GM21786 (cell line): ENCODE measurements around the gene RAB11FIP4.

Experiments
- ATAC-seq: cut with Tn5 transposase; IDR thresholded peaks from one replicate; pipeline ENCODE4 v1.9.1; 2021; ENCODE audit not compliant: unreplicated experiment

Gene RAB11FIP4

DNA sequence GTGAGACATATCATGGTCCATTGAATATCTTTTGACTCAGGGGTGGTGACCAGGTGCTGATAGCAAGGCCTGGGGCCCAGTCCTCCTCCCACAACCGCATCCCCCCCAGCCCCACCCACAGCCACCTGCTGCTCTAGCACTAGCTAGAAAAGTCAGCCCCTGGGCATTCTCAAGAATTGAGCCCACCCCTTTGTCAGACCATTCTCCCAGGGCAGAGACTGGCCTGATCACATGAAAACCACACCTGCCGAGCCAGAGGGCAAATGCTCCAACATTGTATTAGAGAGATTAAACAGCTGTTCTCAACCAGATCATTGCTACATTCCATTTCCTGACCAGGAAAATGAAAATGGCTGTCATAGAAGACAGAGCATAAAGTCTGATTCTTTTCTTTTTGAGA lies 62.4 kb downstream of the RAB11FIP4 start:
- ATAC-seq, result no peak

DNA sequence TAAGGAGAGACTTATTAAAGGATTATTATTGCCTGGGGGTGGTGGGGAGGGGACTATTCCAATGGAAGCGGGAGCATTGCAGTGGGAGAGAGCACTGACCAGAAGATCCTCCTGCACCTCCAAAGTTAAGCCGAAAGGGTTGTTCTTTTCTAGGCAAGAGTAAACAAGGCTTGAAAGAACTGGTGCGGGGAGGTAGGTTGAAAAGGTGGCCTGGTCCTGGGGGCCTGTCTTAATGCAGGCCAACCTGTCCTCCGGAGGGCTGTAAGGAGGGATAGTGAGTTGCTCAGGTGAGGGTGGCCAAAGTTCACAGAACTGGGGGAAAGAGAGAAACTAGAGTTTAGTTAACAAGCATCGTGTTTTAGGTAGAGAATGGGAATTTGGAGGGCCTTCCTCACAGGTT lies 65.3 kb downstream of the RAB11FIP4 start:
- ATAC-seq, result no peak

DNA sequence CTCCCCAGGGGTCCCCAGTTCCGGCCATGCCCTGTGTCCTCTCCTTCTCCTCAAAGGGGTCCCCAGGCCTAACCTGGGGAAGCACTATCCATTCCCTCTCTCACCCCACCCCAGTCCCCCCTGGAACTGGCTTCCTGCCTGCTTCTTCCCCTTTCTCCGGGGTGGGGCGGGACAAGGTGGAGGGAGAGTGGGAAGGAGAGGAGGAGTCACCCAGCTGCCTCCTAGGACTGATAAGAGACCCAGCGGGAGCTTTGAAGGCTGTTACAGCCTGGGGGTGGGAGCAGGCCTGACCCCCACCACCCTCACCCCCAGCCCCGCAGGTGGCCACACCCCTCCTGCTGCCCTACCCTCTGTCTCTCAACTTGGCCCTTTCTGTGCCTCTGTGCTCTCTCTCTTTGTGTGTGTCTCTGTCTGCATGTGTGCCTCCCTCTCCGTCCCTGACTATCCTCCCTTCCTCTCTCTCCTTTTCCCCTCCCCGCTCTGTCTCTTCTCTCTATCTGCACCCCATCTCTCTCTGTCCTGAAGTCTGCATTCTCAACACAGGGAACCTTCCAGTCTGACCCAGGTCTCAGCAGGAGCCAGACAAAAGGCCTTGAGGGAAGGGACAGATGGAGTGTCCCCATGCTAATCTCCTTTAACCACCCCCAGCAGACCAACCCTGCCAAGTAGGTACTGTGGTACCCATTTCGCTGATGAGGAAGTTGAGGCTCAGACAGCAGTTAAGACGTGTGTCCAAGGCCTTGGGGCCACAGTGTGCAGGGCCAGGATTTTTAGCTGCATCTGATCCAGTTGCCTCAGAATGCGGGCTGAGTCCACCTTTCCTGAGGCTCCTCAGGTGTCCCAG lies 66.1 kb downstream of the RAB11FIP4 start:
- ATAC-seq, result no peak

DNA sequence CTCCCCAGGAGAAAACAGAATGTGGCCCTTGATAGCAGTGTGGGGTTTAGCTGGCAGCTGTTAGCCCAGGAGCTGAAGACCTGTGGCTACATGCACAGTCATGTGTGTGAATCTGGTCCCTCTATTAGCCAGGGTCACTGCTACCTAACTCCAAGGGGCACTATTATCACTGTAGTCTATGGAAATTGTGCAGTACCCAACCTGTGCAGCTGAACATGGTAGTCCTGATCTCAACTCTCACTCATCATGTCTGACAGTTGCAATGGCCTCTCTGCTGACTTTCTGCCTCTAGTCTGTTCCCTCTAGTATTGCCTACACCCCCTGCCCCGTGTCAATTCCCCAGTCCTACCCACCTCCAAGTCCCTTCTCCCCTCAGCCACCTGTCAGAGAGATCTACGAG lies 67.4 kb downstream of the RAB11FIP4 start:
- no peak for ATAC-seq

DNA sequence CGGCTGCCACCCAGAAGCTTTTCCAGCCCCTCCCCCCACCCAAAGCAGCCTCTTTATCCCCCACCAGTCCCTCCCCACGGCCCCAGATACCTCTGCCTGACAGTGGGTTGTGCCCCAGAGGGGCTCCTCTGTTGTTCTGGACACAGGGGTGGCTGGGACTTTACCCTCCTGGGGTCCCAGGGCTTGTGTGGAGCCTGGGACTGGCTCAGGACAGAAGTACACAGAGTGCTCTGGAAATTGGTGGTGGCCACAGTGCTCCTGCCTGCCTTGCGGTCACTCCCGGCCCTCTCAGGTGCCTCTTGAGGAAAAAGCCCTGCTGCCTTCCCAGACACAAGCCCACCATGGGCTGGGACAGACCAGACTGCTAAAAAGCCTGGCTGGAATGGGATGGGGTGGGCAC lies 68.2 kb downstream of the RAB11FIP4 start:
- no peak for ATAC-seq

DNA sequence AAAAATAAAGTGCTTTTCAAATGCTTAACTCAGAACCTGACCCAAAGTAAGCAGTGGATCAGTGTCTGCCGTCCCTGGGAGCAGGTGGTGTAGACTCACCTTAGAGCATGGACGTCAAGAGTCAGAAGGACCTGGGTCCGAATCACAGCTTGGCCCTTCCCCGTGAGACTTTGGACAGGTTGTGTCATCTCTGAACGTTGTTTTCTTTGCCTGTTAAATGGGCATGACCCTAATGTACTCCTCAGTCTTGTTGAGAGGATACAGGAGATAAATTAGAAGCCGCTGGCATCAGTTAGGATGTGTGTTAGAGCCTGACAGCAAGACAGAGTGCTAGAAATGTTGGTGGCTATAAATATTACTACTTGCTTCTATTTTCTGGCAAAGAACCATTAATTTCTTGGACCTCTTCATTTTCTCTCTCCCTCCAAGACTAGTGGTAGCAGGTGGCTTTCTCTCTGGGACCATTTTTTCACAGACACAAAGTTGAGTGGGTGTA lies 68.8 kb downstream of the RAB11FIP4 start:
- ATAC-seq, result no peak

DNA sequence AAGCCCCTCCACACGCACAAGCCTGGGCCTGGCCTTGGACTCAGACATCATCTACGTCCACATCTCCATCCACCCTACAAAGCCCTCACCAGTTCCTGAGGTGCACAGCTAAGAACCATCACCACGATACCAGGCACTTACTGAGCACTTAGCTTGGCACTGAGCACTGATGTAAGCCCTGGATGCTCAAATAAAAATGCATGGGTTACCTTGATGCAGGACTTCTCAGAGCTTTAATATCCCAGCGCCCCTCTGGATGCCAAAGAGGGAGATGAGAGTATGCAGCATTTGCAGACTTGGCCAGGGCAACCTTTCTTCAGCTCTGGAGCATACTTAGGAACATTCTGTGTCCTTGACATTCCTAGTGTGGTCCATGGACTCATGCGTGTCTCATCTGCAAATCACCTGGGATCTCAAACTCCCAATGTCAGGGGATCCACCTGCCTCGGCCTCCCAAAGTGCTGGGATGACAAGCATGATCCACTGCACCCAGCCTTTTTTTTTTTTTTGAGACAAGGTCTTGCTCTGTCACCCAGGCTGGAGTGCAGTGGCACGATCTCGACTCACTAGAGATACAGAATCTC lies 69.8 kb downstream of the RAB11FIP4 start:
- no peak for ATAC-seq

DNA sequence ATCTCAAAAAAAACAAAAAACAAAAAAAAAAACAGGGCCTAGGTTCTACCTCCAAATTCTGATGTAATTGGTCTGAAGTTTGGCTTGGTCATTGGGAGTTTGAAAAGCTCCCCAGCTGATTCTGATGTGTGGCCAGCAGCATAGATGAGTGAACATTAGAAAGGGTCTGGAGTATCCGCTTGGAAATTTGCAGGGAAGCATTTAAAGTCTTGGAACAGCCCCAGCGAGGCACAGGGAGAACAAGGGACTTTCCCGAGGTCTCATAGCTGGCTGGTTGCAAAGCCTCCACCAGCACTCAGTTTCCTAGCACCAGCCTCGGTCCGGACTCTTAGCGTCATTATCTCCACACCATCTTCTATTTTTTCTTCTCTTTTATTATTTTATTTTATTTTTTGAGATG lies 70.8 kb downstream of the RAB11FIP4 start:
- ATAC-seq, result no peak

DNA sequence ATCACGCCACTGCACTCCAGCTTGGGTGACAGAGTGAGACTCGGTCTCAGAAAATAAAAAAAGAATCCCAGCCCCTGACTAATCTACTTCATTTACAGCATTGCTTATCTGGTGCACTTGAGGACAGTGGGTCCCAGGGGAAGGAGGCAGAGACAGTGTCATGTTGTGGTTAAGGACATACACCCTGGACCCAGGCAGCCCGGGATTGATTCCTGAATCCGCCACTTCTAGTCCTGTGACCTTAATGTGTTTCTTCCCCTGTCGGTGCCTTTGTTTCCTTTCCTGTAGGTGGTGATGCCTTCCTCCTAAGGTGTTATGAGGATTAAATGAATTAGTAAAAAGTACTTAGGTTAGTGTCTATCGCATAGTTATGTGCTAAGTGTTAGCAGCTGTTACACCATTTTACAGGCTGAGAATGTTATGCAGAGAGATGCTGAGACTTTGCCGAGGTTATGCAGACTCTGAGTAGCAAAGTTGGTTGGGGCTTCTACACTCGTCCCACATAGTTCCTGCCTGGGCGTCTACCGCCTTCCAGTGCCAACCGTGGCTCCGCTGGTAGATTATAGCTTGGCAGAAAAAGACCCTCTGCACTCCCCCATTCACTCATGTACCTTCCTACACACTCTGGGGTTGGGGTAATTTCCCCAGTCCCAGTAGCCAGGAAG lies 74.8 kb downstream of the RAB11FIP4 start:
- ATAC-seq, result no peak

DNA sequence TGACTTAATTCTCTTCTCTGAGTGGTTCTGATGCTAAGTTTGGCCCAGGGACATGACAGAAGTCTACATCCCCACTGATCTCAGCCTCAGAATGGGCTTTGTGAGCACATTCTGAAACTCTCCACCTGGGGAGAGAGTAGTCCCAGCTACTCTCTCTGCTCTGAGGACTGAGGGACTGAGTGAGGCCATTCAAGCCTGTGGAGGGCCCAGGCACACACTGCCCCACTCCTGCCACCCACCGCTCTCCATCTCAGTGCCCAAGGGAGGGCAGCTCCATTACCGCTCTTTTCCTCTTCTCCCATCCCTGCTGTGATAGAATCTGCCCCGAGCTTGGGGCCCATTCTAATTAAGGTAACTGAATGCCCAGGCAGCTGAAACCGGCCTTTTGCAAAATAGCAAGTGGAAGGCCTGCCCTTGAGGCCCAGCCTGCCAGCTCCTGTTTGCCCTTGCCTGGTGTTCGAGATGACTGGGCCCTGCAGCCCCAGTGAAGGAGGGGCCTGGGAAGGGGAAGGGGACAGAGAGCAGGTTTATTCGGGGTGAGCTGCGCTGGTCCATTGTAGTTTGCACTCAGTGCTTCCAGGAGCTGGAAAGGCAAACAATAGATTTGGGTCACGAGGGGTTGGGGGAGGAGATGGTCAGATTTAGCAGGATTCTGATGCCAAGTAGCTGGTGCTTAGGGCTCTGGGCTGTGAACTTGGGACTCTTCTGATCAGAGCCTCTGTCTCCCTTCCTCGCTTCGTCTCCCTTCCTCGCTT lies 76.2 kb downstream of the RAB11FIP4 start:
- ATAC-seq, result no peak

DNA sequence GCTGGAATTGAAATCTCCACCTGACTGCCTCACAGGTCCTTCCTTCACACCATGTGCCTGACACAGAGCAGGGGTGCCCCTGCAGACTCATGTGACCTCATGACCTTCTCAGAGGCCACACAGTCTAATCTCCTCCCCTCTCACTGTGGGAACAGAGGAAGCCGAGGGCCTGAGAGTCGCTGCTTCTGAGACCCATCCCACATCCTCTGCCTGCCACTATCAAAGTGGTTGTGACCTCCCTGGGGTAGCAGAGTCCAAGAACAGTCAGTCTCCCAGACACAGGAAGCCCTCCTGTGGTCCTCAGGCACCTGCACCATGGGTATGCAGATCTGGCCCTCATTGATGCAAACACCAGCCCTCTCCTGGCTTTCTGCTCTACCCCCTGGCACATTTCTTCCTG lies 78.5 kb downstream of the RAB11FIP4 start:
- no peak for ATAC-seq

DNA sequence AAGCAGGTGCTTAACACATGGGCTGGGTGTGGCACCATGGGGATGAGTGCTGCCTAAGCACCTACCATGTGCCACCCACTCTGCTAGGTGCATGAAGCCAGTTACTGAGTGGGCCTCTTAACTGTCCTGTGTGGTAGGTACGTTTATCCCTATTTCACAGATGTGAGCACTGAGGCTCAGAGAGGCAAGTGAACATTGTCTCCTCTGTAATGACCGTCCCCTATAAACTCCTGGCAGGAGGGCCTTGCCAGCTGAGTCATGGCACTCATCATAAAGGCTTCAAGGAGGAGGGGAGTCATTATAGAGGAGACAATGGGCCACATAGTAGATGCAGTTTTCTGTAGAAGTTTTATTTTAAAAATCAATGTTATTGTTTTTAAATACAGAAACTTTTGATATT lies 79.1 kb downstream of the RAB11FIP4 start:
- ATAC-seq, result no peak

DNA sequence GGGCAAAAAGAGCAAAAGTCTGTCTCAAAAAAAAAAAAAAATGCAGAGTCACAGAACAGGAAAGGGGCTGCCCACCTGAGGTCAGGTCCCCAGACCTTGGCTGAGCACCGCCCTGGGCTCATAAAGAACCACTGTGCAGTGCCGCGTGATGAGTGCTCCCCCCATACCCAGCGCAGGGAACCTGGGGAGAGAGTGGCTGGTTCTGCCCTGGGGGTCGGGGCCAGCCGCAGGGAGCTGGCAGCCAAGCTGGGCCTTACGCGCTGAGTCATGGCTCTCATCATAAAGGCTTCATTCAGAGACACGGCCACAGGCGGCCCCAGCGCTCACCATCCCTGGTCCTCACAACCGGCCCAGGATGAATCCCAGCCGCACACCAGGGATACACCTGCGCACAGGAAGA lies 80.7 kb downstream of the RAB11FIP4 start:
- no peak for ATAC-seq

DNA sequence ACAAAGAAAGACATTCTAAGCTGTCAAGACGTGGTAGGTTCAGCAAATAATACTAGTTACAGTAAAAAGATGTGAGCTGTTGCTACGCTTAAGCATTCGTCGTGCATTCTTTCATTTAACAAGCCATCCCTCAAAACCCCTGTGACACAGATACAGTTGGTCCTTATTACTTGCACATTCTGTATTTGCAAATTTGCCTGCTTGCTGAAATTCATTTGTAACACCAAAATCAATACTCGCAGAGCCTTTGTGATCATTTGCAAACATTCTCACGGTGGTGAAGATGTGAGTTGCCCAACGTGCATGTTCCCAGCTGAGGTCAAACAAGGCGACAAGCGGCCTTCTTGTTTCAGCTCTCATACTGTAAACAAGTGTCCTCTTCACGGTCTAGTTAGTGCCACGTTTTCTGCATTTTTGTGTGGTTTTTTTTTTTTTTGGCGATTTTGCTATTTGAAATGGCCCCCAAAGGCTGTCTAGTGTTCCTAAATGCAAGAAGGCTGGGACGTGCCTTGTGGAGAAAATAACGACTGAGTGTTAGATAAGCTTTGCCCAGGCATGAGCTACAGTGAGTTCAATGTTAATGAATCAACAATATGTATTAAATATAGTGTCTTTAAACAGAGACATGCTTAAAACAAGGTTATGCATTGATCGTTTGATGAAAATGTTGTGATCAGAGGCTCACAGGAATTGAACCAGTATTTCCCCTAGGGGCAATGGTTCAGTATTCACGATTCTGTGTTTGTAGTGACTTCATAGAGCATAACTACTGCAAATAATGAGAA lies 84.1 kb downstream of the RAB11FIP4 start:
- ATAC-seq, result no peak

DNA sequence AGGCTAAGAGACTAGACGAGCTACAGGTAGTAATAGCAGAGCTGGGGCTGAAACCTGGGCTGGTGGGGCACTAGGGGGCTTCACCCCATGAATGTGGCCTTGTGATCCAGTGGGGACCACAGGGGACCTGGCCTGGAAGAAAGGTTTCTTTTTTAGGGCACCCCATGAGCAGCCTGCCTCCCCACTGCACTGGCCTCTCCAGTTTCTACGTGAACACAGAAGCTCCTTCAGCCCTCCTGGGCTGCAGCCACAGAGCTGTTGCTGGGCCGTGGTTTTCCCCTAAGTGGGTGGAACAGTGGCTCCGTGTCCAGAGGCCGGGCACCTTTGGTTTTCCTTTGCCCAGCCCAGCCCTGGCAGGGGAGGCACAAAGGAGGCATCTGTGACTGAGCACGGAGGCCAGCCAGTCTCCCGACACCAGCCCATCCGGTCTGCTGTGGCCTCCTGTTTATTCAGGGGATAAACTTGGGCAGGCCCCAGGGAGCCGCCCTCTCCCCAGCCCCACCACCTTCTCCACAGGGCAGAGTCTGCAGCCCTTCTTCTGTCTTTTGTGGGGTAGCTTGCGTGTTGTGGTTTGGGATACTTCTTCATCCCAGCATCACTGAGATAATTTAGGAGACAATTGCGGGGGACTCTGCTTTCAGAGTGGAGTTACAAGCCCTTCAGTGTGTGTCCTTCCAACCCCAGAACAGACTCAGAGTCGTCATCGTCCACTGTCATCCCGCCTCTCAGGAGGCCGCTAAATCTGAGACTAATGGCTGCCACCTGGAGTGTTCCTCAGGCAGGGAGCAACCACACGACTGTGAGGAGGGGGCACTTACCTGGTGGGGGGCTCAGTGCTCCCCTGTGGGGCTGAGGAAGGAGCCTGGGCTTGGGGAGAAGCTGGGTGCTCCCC lies 85.3 kb downstream of the RAB11FIP4 start:
- ATAC-seq, result no peak

DNA sequence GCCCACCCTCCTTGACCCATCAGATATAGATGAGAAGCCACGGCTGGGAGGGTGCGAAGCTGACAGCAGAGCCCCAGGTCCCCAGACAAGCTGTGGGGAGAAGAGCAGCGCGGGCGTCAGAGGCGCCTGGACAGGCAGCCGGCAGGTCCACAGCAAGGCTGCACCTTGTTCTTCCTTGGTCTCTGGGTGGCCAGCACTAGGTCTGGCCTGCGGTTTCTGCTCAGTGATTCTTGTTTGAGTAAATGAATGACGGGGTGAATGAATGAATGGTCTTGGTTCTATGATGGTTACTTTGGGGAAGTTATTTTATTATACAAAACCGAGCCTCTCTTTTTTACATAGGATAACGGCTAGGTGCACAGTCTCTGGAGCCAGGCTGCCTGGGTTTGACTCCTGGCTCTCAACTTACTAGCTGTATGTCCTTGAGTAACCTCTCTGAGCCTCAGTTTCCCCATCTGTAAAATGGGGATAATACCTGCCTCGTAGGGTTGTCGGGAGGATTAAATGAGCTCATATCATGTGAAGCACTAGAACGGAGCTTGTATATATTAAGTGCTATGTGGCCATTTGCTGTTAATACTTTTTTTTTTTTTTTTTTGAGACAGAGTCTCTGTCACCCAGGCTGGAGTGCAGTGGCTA lies 86.1 kb downstream of the RAB11FIP4 start:
- no peak for ATAC-seq

DNA sequence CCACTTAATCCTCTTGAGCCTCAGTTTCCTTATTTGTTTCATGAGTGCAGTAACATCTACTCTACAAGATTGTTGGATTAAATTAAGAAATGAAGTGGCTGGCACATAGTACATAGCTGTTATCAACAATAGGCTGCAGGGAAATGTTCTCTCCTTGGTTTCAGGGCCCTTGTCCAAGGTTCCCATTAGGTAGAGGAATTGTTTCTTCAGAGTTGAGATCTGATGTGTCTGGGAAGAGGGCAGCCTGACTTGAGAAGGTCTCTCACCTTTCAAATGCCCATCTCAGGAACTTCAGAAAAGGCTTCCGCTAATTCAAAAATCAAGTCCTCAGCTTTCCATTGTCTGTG lies 87.6 kb downstream of the RAB11FIP4 start:
- no peak for ATAC-seq

DNA sequence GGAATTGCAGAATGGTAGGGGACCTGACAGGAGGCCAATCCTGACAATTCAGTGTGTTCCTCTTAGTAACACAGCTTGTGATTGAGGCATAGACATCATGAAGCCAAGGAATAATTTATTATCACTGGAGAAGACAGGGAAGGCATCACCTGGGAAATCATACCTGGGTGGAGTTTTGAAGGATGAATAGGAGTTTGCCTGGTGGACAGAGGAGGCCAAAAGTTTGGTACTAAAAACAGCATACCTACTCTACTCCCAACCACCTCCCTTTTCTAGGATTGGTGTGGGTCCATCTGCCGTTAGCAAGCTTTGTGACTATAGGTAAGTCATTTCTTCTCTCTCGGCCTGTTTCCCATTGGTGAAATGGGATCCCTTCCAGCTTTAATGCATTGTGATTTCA lies 88.0 kb downstream of the RAB11FIP4 start:
- ATAC-seq, result no peak

DNA sequence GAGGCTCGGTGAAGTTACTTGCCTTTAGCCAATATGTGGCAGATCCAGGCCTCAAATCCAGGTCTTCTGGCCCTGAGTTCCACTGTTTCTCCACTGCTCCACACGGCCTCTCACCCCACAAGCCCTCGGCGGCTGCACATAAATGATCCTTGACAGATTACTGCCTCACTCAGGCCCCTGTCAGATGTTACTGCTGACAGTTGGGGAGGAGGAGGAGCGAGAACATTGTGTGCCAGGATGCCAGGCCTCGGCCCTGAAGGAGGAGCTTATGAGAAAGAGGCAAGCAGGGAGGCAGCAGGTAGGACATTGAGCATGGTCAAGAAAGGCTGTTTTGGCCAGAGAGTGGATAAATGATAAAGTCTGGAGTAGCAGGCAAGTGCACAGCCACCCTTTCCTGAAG lies 88.6 kb downstream of the RAB11FIP4 start:
- ATAC-seq, result no peak
